ENCODE results near the gene ACTN1.

Gene ACTN1

GRCh38 chr14:68968721-68969120 is 10.4 kb downstream of the ACTN1 start:
- no peak for DNase-seq

GRCh38 chr14:68968051-68968450 is 11.1 kb downstream of the ACTN1 start:
- no peak for DNase-seq

GRCh38 chr14:68967459-68967940 is 11.6 kb downstream of the ACTN1 start:
- no peak for DNase-seq

- DNase-seq, result no peak
These were observed 12.2 kb downstream of the ACTN1 start for GRCh38 chr14:68966872-68967301.

GRCh38 chr14:68965261-68965761 is 13.8 kb downstream of the ACTN1 start:
- DNase-seq, result no peak

- no peak for DNase-seq
These were observed 14.6 kb downstream of the ACTN1 start for GRCh38 chr14:68964300-68965093.

GRCh38 chr14:68962681-68963080 is 16.4 kb downstream of the ACTN1 start:
- no peak for DNase-seq

GRCh38 chr14:68961781-68962584 is 17.1 kb downstream of the ACTN1 start:
- no peak for DNase-seq

- no peak for DNase-seq
These were observed 17.7 kb downstream of the ACTN1 start for GRCh38 chr14:68961361-68961760.

- no peak for DNase-seq
These were observed 19.0 kb downstream of the ACTN1 start for GRCh38 chr14:68960123-68960522.

- DNase-seq, result no peak
These were observed 20.1 kb downstream of the ACTN1 start for GRCh38 chr14:68959035-68959434.

GRCh38 chr14:68958553-68958952 is 20.5 kb downstream of the ACTN1 start:
- DNase-seq, result no peak

- no peak for DNase-seq
These were observed 21.3 kb downstream of the ACTN1 start for GRCh38 chr14:68957775-68958174.

- DNase-seq, result no peak
These were observed 22.4 kb downstream of the ACTN1 start for GRCh38 chr14:68956724-68957123.

- no peak for DNase-seq
These were observed 23.3 kb downstream of the ACTN1 start for GRCh38 chr14:68955851-68956179.

- no peak for DNase-seq
These were observed 23.8 kb downstream of the ACTN1 start for GRCh38 chr14:68955164-68955850.

- DNase-seq, result no peak
These were observed 25.9 kb downstream of the ACTN1 start for GRCh38 chr14:68953196-68953555.

- no peak for DNase-seq
These were observed 26.4 kb downstream of the ACTN1 start for GRCh38 chr14:68952531-68953195.

GRCh38 chr14:68951800-68952530 is 27.1 kb downstream of the ACTN1 start:
- DNase-seq, result no peak

- DNase-seq, result peak; percentile 97 to 98
These were observed 27.9 kb downstream of the ACTN1 start for GRCh38 chr14:68951035-68951797.

GRCh38 chr14:68950111-68950510 is 29.0 kb downstream of the ACTN1 start:
- peak in 1 of 2 experiments; percentile 12 for DNase-seq

All from SW 1271 (cell line).